Body of pancreas (tissue), 4 donors: ENCODE data around the gene TRAPPC2L. TPM values are rescaled to one million over a fixed set of nuclear protein-coding genes. Genes with fewer than 3 reads are reported as not detected.
A peak's percentile ranks its signal among the peaks of the same experiment; 100 is the strongest.

Experiments used
- ATAC-seq: fragments of 150-250 bp; one replicate; pipeline ENCODE4 v1.9.1; 2016
- DNase-seq, 4 donors: peaks; one replicate each; pipeline ENCODE4 v3.0.0-alpha.2; 2019
- H3K27ac ChIP-seq, 4 donors: fragments of 200-600 bp; sonication (generic); 1 replicate in 3 of 4; 2 replicates in 1 of 4; pipeline versions ENCODE4 v1.5.1 to v1.6.1; 2016 to 2019; ENCODE audit warnings: mild to moderate bottlenecking in 1 of 4, mixed read lengths in 1 of 4, moderate library complexity in 1 of 4
- H3K27me3 ChIP-seq, 2 donors: fragments of 200-600 bp; sonication (generic); one replicate each; pipeline ENCODE4 v1.6.0; 2016; ENCODE audit warnings: mild to moderate bottlenecking in 1 of 2
- H3K36me3 ChIP-seq, 2 donors: fragments of 200-600 bp; sonication (generic); replicated peaks in 1 of 2; 2 replicates each; pipeline ENCODE4 v1.5.1; 2016; ENCODE audit warnings: low read depth in 2 of 2; ENCODE audit not compliant: insufficient read depth in 1 of 2
- H3K4me1 ChIP-seq: fragments of 200-600 bp; sonication (generic); one replicate; pipeline ENCODE4 v1.6.0; 2016
- H3K4me3 ChIP-seq, 2 donors: fragments of 200-600 bp; sonication (generic); 1 replicate in 1 of 2; 2 replicates in 1 of 2; pipeline ENCODE4 v1.5.1; 2016 to 2019
- H3K9me3 ChIP-seq, 3 donors: fragments of 200-600 bp; sonication (generic); 1 replicate in 2 of 3; 2 replicates in 1 of 3; pipeline ENCODE4 v1.5.1; 2016
- POLR2A ChIP-seq, 3 donors: fragments of 450-650 bp; IDR thresholded peaks; one replicate each; pipeline ENCODE4 v1.6.1; 2016; ENCODE audit warnings: antibody characterized with exemption in 3 of 3, mild to moderate bottlenecking in 2 of 3
- WGBS, 2 donors: methylation state at CpG; one replicate each; pipeline ENCODE4 v1.1.5; 2017; 5-methylcytosine and 5-hydroxymethylcytosine counted together
- intact Hi-C: fragments of 100-400 bp; cut with DNase I; formaldehyde crosslinking; loops from one replicate; pipeline ENCODE4 v1.15.1; 2023
- total RNA-seq, 2 donors: library from RNA; depleted of rRNA; stranded (reverse); fragments of >200 nt; gene quantifications; one replicate each; pipeline ENCODE4 v1.1.0, GENCODE V29; 2016
- TF ChIP-seq, protein P1 (sequence below), 7 experiments: fragments of 450-650 bp in 4 of 7; fragments of 200-600 bp in 3 of 7; sonication (generic) in 3 of 7; IDR thresholded peaks; one replicate each; pipeline ENCODE4 v1.5.1; 2016 to 2019; ENCODE audit warnings: antibody characterized with exemption in 7 of 7

The TRAPPC2L gene
- total RNA-seq, 2 donors from 2014 or later = 7.6 to 35.5 TPM

DNA sequence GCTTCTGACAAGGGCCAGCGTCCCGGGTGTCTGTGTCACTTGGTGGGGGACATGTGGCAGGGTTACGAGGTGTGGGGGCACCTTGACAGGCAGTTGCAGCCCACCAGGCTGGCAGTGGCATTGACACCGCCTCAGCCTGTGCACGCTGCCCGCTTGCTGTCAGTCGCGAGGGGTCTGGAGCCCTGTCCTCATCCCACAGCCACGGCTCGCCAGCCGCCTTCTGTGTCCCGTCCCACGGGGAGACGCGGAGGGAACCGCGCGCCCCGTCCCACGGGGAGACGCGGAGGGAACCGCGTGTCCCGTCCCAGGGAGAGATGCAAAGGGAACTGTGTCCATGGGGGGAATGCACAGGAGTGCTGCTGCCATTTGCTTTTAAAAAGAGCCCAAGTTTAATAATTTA lies 6.0 kb downstream of the TRAPPC2L start:
- no peak for TF ChIP-seq POLR2A (IDR thresholded peaks at IDR 0.05)
- TF ChIP-seq, protein P1, sequence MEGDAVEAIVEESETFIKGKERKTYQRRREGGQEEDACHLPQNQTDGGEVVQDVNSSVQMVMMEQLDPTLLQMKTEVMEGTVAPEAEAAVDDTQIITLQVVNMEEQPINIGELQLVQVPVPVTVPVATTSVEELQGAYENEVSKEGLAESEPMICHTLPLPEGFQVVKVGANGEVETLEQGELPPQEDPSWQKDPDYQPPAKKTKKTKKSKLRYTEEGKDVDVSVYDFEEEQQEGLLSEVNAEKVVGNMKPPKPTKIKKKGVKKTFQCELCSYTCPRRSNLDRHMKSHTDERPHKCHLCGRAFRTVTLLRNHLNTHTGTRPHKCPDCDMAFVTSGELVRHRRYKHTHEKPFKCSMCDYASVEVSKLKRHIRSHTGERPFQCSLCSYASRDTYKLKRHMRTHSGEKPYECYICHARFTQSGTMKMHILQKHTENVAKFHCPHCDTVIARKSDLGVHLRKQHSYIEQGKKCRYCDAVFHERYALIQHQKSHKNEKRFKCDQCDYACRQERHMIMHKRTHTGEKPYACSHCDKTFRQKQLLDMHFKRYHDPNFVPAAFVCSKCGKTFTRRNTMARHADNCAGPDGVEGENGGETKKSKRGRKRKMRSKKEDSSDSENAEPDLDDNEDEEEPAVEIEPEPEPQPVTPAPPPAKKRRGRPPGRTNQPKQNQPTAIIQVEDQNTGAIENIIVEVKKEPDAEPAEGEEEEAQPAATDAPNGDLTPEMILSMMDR (IDR thresholded peaks at IDR 0.05) = no peak
- Histone ChIP-seq H3K27me3 (no peaks in the 10 kb centered on the region), H3K9me3 (no peaks in the 10 kb centered on the region), H3K36me3 (peaks cover 0 to 4% of the 10 kb centered on the region in 2 donors), H3K27ac (no peak overlapping the region), H3K4me3 (no peak overlapping the region), H3K4me1 (peaks cover 4% of the 10 kb centered on the region)
- ATAC-seq (no peak), DNase-seq (no peak)
- 92 to 96% methylated on average over 17 to 25 of the region's 25 CpGs for WGBS, 2 donors
- intact Hi-C loops = no loop called here

DNA sequence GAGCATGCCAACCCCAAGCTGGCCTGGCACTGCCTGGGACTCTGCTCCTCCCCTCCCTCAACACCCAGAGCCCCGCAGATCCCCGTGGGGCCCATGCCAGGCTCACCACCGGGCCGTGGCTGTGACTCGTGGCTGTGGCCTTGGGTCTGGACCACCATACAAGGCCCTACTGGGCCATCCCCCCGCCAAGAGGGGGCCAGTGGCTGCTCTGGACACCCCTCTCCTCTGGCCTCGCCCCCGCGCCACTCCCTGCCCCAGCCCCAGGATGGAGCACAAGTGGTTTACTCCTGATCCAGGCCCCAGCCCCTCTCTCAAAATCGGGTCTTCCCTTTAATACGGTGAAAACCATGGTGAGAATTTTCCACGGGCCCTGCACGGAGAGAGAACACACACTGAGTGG lies 6.5 kb downstream of the TRAPPC2L start:
- H3K27ac ChIP-seq = no peak overlapping the region
- TF ChIP-seq, protein P1 (IDR thresholded peaks at IDR 0.05) = no peak
- TF ChIP-seq POLR2A (IDR thresholded peaks at IDR 0.05) = no peak
- WGBS, 2 donors = 79 to 82% methylated on average over 9 to 12 of the region's 13 CpGs
- no peaks in the 10 kb centered on the region for H3K27me3 ChIP-seq
- DNase-seq = no peak
- no peaks in the 10 kb centered on the region for H3K4me1 ChIP-seq
- H3K9me3 ChIP-seq = no peaks in the 10 kb centered on the region
- ATAC-seq = no peak
- no peak overlapping the region for H3K4me3 ChIP-seq
- peaks cover 0 to 4% of the 10 kb centered on the region in 2 donors for H3K36me3 ChIP-seq
- intact Hi-C loops = no loop called here

GRCh38 chr16:88864099-88864498 lies 7.2 kb downstream of the TRAPPC2L start:
- DNase-seq (no peak), ATAC-seq (no peak)
- Histone ChIP-seq H3K27me3 (no peaks in the 10 kb centered on the region), H3K9me3 (no peaks in the 10 kb centered on the region), H3K4me3 (no peak overlapping the region), H3K27ac (no peak overlapping the region), H3K36me3 (peaks cover 0 to 4% of the 10 kb centered on the region in 2 donors), H3K4me1 (no peaks in the 10 kb centered on the region)
- 71% methylated on average over 11 of the region's 15 CpGs; no CpG with 5 or more reads in 1 of the 2 donors for WGBS, 2 donors
- intact Hi-C loops = no loop called here
- TF ChIP-seq, protein P1 (IDR thresholded peaks at IDR 0.05) = no peak
- no peak for TF ChIP-seq POLR2A (IDR thresholded peaks at IDR 0.05)

GRCh38 chr16:88864521-88864920 lies 7.6 kb downstream of the TRAPPC2L start:
- H3K36me3 ChIP-seq = peaks cover 0 to 4% of the 10 kb centered on the region in 2 donors
- no peak overlapping the region for H3K4me3 ChIP-seq
- H3K9me3 ChIP-seq = no peaks in the 10 kb centered on the region
- ATAC-seq = peak; percentile 8
- no peak for DNase-seq
- WGBS, 2 donors = 77 to 96% methylated on average over 4 to 14 of the region's 18 CpGs
- no peak overlapping the region for H3K27ac ChIP-seq
- H3K4me1 ChIP-seq = no peaks in the 10 kb centered on the region
- no peaks in the 10 kb centered on the region for H3K27me3 ChIP-seq
- intact Hi-C loops = no loop called here
- TF ChIP-seq, protein P1 (IDR thresholded peaks at IDR 0.05) = no peak
- TF ChIP-seq POLR2A (IDR thresholded peaks at IDR 0.05) = no peak

DNA sequence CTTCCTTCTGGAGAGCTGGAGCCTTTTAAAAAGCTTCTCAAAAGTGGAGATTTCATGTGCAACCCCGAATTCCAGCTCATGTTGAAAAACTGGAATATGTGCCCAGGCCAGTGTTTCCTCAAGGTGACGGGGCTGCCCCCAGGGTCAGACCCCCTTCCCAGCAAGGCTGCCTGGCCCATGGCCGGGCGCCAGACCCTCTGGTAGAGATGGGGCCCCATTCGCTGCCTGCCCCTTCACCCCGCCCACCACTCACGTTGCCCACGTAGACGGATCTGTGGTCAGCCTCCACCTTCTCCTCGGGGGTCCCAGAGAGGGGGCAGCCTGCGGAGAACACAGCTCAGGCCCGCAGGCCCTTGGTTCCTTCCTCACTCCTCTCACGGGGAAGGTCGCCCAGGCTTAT lies 8.4 kb downstream of the TRAPPC2L start:
- ATAC-seq (no peak), DNase-seq (no peak)
- intact Hi-C loops = no loop called here

More for the DNA sequence above, 8.4 kb downstream of the TRAPPC2L start:
- whole genome bisulfite sequencing, 2 donors = 77 to 93% methylated on average over 3 to 9 of the region's 14 CpGs
- no peak for TF ChIP-seq POLR2A (IDR thresholded peaks at IDR 0.05)
- TF ChIP-seq, protein P1 (IDR thresholded peaks at IDR 0.05) = no peak
- H3K4me3 ChIP-seq = no peak overlapping the region
- H3K9me3 ChIP-seq = no peaks in the 10 kb centered on the region
- no peak overlapping the region for H3K27ac ChIP-seq
- no peaks in the 10 kb centered on the region for H3K36me3 ChIP-seq
- no peaks in the 10 kb centered on the region for H3K4me1 ChIP-seq
- H3K27me3 ChIP-seq = no peaks in the 10 kb centered on the region
